Esophagus squamous epithelium (tissue), 5 donors: ENCODE measurements around the gene NOCT. TPM values are rescaled to one million over a fixed set of nuclear protein-coding genes. Genes with fewer than 3 reads are reported as not detected.
"Not testable (repeated sequence)": the region's sequence is repeated elsewhere in the genome, so short reads cannot be mapped to it uniquely, and the experiment has no call there.

Experiments
- DNase-seq: peaks from one replicate; lab custom pipeline; 2025; lab: John Stamatoyannopoulos, UW
- H3K27ac ChIP-seq, 4 donors: fragments of 200-600 bp; sonication (generic); one replicate each; pipeline ENCODE4 v1.5.1; 2016 to 2019; ENCODE audit warnings: mild to moderate bottlenecking in 1 of 4
- H3K27me3 ChIP-seq, 4 donors: fragments of 200-600 bp; sonication (generic); 1 replicate in 3 of 4; 2 replicates in 1 of 4; pipeline versions ENCODE4 v1.5.1 to v1.6.0; 2017 to 2021; ENCODE audit warnings: antibody characterized with exemption in 1 of 4
- H3K36me3 ChIP-seq, 3 donors: fragments of 200-600 bp; sonication (generic); one replicate each; pipeline ENCODE4 v1.5.1; 2016 to 2019
- H3K4me1 ChIP-seq, 3 donors: fragments of 200-600 bp; sonication (generic); one replicate each; pipeline ENCODE4 v1.5.1; 2017 to 2019
- H3K4me3 ChIP-seq, 4 donors: fragments of 200-600 bp; sonication (generic); 1 replicate in 3 of 4; 2 replicates in 1 of 4; pipeline ENCODE4 v1.5.1; 2016 to 2019; ENCODE audit warnings: mild to moderate bottlenecking in 2 of 4, moderate library complexity in 1 of 4
- H3K9me3 ChIP-seq, 3 donors: fragments of 200-600 bp; sonication (generic); one replicate each; pipeline ENCODE4 v1.5.1; 2016 to 2019
- POLR2A ChIP-seq, 4 donors: fragments of 450-650 bp; IDR thresholded peaks; one replicate each; pipeline ENCODE4 v1.6.1; 2017; ENCODE audit warnings: antibody characterized with exemption in 4 of 4, mild to moderate bottlenecking in 4 of 4, moderate library complexity in 3 of 4
- WGBS, 2 donors: methylation state at CpG; one replicate each; pipeline ENCODE4 v1.1.5; 2018; 5-methylcytosine and 5-hydroxymethylcytosine counted together
- intact Hi-C: fragments of 100-400 bp; cut with DNase I; formaldehyde crosslinking; loops from one replicate; pipeline ENCODE4 v1.15.0; 2022
- total RNA-seq, 4 donors: library from RNA; depleted of rRNA; stranded (reverse); fragments of >200 nt; gene quantifications; one replicate each; pipeline ENCODE4 v1.1.0, GENCODE V29; 2016
- TF ChIP-seq, protein P1 (sequence below), 6 experiments: fragments of 450-650 bp in 4 of 6; fragments of 200-600 bp in 2 of 6; sonication (generic) in 2 of 6; IDR thresholded peaks; one replicate each; pipeline ENCODE4 v1.5.1; 2016 to 2019; ENCODE audit warnings: antibody characterized with exemption in 6 of 6, mild to moderate bottlenecking in 4 of 6, moderate library complexity in 4 of 6
- donor health status: DM: yes; HTN: yes; CAD: no.

NOCT gene
- total RNA-seq, 4 donors from 2014 or later: 4.4 to 19.0 (median 6.9) TPM

DNA sequence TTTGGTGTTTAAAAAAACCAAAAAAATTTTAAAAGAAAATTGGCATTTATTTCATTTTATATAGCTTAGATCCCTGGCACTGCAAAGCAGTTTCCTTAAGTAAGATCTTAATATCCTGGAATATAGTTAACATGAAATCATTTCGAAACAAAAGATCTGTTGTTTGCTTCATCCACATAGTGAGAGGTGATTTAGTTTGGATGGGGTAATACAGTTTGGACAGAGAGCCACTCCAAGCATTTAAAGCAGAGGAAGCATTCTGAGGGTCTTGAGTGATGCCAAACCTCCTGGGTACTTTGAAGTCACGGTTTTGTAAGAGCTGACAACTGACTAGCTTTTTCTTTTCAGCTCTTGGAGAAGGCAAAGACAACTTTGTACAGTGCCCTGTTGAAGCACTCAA lies 28.7 kb downstream of the NOCT start:
- no peak for DNase-seq
- H3K9me3 ChIP-seq: no peaks in the 10 kb centered on the region
- H3K4me3 ChIP-seq: no peak overlapping the region
- H3K27me3 ChIP-seq: no peaks in the 10 kb centered on the region
- peak overlapping the region in 1 of 4 donors; percentile 0 for H3K27ac ChIP-seq
- intact Hi-C loops: no loop called here
- TF ChIP-seq, protein P1, sequence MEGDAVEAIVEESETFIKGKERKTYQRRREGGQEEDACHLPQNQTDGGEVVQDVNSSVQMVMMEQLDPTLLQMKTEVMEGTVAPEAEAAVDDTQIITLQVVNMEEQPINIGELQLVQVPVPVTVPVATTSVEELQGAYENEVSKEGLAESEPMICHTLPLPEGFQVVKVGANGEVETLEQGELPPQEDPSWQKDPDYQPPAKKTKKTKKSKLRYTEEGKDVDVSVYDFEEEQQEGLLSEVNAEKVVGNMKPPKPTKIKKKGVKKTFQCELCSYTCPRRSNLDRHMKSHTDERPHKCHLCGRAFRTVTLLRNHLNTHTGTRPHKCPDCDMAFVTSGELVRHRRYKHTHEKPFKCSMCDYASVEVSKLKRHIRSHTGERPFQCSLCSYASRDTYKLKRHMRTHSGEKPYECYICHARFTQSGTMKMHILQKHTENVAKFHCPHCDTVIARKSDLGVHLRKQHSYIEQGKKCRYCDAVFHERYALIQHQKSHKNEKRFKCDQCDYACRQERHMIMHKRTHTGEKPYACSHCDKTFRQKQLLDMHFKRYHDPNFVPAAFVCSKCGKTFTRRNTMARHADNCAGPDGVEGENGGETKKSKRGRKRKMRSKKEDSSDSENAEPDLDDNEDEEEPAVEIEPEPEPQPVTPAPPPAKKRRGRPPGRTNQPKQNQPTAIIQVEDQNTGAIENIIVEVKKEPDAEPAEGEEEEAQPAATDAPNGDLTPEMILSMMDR (IDR thresholded peaks at IDR 0.05): no peak
- TF ChIP-seq POLR2A (IDR thresholded peaks at IDR 0.05): no peak
- WGBS, 2 donors: 68 to 81% methylated on average over 2 of the region's 2 CpGs
- peaks cover 0 to 6% (median 2%) of the 10 kb centered on the region in 3 donors for H3K4me1 ChIP-seq
- H3K36me3 ChIP-seq: peaks cover 0 to 76% (median 9%) of the 10 kb centered on the region in 3 donors

DNA sequence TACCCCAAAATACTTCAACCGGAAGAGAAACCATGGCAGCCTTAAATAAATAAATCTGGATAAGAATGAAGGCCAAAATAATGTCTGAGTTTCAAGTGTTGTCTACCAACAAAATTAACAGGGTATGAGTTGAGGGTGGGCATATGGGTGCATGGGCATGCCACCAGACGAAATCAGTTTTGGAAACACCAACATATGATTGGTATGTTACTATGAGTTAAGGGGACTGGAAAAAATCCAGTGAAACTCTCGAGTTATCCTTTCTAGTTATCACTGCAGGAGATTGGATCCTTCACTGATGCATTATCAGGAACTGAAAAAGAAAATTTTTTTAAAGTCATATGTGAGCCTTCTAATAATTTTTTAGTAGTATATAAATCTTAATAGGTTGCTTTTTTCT lies 32.4 kb downstream of the NOCT start:
- peaks cover 0 to 83% (median 9%) of the 10 kb centered on the region in 3 donors for H3K36me3 ChIP-seq
- peaks cover 0 to 5% (median 1%) of the 10 kb centered on the region in 3 donors for H3K4me1 ChIP-seq
- no peak for DNase-seq
- intact Hi-C loops: no loop called here
- 74 to 75% methylated on average over 3 of the region's 3 CpGs for WGBS, 2 donors
- H3K4me3 ChIP-seq: no peak overlapping the region
- no peak overlapping the region for H3K27ac ChIP-seq
- H3K9me3 ChIP-seq: no peaks in the 10 kb centered on the region
- no peaks in the 10 kb centered on the region for H3K27me3 ChIP-seq
- TF ChIP-seq POLR2A (IDR thresholded peaks at IDR 0.05): no peak
- TF ChIP-seq, protein P1 (IDR thresholded peaks at IDR 0.05): no peak

DNA sequence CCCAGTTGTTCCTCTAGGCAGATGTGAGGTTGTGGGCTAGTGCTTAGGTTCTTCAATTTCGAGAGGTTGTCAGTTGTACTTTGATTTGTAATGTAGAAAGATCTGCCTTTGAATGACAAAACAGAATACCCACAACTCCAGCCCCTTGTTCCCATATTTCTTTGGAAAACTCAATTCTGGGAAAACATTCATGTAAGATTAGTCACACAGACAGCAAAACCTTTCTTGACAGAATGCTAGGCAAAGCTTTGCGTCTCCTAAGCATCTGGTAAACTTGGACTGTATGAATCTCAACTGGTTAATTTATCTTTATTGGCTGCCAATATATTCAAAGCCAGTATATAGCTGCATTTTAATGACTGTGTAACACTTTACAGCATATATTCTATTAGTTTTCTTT lies 34.9 kb downstream of the NOCT start:
- TF ChIP-seq, protein P1 (IDR thresholded peaks at IDR 0.05): no peak
- no peak for TF ChIP-seq POLR2A (IDR thresholded peaks at IDR 0.05)
- peaks cover 0 to 87% (median 4%) of the 10 kb centered on the region in 3 donors for H3K36me3 ChIP-seq

DNA sequence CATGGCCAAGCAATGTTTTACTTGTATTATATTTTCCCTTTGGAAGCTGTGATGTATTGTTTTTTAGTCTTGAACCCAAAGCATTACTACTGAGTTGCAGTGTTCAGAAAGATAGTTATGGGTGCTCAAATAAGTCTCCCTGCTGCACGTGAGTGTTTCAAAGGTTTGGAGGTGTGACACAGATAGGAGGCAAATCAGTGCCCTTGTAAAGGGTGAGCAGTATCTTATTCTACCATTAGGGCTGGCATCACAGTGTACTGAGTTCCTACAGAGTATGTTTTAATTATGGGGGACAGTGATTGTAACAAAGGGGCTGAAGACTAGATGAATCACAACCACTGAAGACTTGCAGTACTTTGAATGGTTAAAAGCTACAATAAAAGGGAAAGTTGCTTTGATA lies 38.3 kb downstream of the NOCT start:
- H3K4me3 ChIP-seq: no peak overlapping the region
- H3K27ac ChIP-seq: no peak overlapping the region
- H3K27me3 ChIP-seq: no peaks in the 10 kb centered on the region
- H3K36me3 ChIP-seq: peaks cover under 1 to 85% (median 4%) of the 10 kb centered on the region in 3 donors
- DNase-seq: no peak
- 80 to 88% methylated on average over 1 of the region's 1 CpG for WGBS, 2 donors
- TF ChIP-seq, protein P1 (IDR thresholded peaks at IDR 0.05): no peak
- TF ChIP-seq POLR2A (IDR thresholded peaks at IDR 0.05): no peak
- H3K9me3 ChIP-seq: no peaks in the 10 kb centered on the region
- intact Hi-C loops: no loop called here
- H3K4me1 ChIP-seq: no peaks in the 10 kb centered on the region

More for the DNA sequence above, 34.9 kb downstream of the NOCT start:
- H3K4me1 ChIP-seq: no peaks in the 10 kb centered on the region
- DNase-seq: no peak
- H3K27me3 ChIP-seq: no peaks in the 10 kb centered on the region
- no peak overlapping the region for H3K27ac ChIP-seq
- intact Hi-C loops: no loop called here
- 77 to 81% methylated on average over 2 of the region's 2 CpGs for WGBS, 2 donors
- H3K4me3 ChIP-seq: no peak overlapping the region
- no peaks in the 10 kb centered on the region for H3K9me3 ChIP-seq

DNA sequence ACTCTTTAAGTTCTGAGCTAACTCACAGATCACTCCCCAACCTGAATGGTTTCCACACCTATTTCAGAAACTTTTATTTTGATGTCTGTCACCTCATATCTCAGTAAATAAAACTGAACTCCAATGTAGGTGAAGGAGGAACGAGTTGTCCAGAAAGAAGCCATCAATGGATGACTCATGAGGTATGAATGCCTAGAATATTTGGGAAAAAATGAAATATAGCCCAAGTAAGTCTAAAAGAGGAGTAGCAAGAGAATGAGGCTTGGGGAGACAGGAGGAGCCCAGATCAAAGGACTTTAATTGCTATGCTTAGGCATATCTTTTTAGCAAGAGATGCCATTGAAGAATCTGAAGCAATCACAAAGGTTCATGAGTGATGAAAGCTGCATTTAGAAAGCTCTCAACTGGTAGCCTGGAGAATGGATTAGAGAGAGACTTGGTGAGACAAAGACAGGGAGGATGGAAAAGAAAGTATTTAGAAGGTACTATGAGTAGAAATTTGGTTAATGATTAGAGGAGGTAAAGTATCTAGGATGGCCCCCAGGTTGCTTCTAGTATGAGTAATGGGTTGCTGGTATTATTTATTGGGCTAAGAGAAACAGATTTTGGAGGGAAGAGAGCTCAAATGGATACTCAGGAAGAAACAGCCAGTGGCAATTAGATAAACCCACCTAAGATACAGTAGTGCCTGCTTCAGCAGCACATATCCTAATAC lies 39.4 kb downstream of the NOCT start:
- no peak overlapping the region for H3K4me3 ChIP-seq
- 8 to 29% methylated on average over 1 of the region's 1 CpG for WGBS, 2 donors
- no peaks in the 10 kb centered on the region for H3K27me3 ChIP-seq
- H3K9me3 ChIP-seq: no peaks in the 10 kb centered on the region
- H3K36me3 ChIP-seq: peaks cover 4 to 86% (median 11%) of the 10 kb centered on the region in 3 donors
- no peak for DNase-seq
- no peak for TF ChIP-seq POLR2A (IDR thresholded peaks at IDR 0.05)
- TF ChIP-seq, protein P1 (IDR thresholded peaks at IDR 0.05): no peak
- H3K4me1 ChIP-seq: no peaks in the 10 kb centered on the region
- intact Hi-C loops: no loop called here
- H3K27ac ChIP-seq: no peak overlapping the region

DNA sequence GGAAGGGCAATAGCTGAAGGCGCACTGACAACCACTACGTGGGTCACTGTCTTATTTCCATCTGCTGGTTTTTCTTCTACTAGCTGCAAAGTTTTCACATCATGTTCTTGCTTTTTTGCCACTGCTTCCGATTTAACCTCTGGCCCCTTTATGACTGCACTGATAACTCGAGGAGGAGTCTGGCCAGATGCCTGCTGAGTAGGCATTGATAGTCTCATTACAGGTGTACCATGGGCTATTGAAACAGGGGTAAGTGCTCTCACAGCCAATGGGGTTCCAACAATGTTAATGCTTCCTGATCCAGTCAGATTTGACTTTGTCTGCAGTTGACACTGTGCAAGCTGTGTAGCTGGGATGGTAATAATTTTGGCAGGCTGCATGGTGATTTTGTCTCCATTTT lies 43.4 kb downstream of the NOCT start:
- peaks cover 7 to 98% (median 33%) of the 10 kb centered on the region in 3 donors for H3K36me3 ChIP-seq
- WGBS, 2 donors: 88% methylated on average over 3 of the region's 4 CpGs

More for the DNA sequence above, 43.4 kb downstream of the NOCT start:
- intact Hi-C loops, H3K4me3 ChIP-seq, H3K27ac ChIP-seq, H3K4me1 ChIP-seq, H3K9me3 ChIP-seq, DNase-seq, H3K27me3 ChIP-seq: not testable (repeated sequence)
